ENCODE data around the gene SAT1.
A peak's percentile ranks its signal among the peaks of the same experiment; 100 is the strongest.
"Not testable (repeated sequence)": the region's sequence is repeated elsewhere in the genome, so short reads cannot be mapped to it uniquely, and the experiment has no call there.

Gene SAT1

DNA sequence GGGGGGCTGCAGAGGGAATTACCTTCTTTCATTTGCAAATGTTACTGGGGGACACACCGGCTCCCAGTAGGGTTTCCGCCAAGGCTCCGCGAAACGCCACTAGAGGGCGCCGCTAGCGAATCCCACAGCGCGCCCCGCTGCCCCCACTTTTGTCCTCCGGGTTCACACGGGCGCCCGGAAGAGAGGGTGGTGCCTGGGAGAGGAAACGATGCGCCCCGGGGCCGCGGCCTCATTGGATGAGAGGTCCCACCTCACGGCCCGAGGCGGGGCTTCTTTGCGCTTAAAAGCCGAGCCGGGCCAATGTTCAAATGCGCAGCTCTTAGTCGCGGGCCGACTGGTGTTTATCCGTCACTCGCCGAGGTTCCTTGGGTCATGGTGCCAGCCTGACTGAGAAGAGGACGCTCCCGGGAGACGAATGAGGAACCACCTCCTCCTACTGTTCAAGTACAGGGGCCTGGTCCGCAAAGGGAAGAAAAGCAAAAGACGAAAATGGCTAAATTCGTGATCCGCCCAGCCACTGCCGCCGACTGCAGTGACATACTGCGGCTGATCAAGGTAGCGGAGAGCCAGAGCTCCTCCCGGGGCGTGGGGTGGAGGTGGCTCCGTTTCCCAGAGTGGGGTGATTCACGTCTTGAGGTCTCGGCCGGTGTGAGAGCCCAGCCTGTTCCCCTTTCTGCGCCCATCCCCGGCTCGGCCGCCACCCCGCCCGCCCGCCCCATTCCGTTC is at the start of gene SAT1:
TSS of gene SAT1 (plus strand) at position 311 of the 726 bp plus-strand sequence. CDS start at position 490, 179 bp downstream.
- peak; percentile 98 for DNase-seq

DNA sequence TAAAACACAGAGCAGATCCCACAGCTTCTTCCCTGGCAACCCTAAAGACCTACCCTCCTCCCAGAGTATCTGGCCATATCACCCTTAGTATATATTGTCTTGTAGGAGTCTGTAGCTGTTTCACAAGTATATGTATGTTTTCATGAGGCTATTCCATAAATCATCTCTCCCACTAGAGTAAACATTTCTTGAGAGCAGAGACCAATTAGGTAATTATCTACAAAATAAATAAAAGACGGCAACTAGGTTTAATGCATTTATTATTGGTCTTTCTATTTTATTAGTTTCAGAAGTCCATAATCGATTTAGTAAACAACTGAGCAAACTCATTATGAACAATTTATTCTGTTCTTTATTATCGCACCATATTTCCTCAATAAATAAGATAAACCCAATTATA is 46.9 kb upstream of the SAT1 start:
- DNase-seq, result no peak

DNA sequence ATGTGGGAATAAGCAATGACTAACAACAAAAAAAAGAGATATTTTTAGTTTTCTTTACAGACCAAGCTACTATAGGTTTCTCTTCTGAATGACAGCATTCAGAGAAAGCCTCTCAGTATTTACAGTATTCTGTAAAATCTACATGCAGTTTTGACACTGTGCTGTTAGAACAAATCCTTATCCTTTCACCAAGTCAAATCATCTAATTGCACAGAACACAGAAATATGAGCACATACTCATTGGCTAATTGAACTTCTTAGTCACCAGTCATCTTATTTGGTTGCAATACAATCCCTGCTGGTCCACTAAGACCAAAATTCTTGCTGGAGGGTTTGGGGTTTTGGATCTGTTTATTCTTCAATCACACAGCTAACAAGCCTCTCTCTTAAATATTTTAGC is 45.6 kb upstream of the SAT1 start:
- DNase-seq, result no peak

DNA sequence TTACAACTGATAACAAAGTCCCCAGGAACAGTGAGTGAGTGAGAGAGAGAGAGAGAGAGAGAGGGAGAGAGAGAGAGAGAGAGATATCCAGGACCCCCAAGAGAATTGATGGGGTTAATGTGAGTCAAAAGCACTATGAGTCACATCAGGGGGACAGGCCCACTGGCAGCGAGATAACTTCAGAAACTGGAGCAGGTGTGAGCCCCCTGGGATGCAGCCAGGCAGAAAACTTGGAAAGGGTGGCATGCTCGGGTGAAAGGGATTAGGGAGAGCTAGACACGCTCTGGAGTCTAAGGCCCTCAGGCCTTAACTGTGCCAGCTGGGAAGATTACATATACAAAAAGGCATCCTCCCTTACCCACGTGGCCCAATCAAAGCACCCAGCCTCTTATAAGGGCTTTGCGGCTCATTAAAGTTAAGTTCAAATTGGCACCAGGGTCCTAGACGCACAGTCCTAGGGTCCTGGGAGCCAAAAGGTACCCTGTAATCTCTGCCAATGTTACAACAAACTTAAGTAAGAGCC is 40.7 kb upstream of the SAT1 start:
- DNase-seq, result peak; percentile 82

DNA sequence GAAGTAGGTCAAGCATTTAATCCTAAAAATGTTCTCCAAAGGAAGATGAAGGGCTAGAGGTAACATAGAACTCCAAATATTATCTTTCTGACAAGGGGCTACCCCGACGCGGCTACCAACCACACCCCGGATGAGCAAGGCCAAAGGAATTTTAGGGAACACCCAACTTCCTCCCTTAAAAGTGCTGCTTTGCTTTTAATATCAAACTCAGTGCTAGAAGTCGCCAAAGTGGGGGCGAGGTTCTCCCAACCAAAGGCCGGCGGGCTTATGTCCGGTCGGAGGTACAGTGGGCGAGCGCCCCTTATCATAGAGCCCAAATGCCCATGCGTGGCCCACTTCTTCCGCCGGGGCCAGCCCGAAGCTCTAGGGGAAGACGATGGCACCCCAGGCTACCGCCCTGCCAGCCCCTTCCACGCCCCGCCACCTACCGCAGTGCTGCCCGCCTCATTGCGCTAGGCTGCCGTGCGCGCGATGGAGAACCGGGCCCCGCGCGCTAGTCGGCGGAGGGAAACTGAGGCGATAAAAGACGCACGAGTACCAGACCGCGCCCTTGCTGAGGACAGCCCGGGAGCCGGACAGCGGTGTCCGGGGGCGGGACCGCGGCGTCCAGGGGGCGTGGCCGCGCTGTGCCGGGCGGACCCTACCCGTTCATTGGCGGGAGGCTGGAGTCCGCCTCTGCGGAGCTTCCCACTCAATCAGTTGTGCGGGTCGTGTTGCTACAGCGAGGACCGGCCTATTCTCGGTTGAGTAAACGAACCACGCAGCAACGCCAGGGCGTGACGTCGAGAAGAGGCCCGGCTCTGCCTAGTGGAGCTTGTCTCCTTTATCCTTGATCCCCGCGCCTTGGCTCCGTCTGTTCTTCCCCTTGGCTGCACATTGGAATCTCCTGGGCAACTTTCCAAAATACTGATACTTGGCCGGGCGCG is 40.0 kb upstream of the SAT1 start, which contains the start of gene ACOT9:
TSS of gene ACOT9 (minus strand) at position 580 of the 926 bp plus-strand sequence. CDS start at position 448, 132 bp downstream.
- peak; percentile 99 for DNase-seq

DNA sequence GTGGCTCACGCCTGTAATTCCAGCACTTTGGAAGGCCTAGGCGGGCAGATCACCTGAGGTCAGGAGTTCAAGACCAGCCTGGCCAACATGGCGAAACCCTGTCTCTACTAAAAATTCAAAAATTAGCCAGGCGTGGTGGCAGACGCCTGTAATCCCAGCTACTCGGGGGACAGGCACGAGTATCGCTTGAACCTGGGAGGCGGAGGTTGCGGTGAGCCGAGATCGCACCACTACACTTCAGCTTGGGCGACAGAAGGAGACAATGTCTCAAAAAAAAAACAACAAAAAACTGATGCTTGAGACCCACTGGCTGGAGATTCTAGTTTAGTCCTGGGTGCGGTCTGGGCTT is 39.4 kb upstream of the SAT1 start:
- not testable (repeated sequence) for DNase-seq

DNA sequence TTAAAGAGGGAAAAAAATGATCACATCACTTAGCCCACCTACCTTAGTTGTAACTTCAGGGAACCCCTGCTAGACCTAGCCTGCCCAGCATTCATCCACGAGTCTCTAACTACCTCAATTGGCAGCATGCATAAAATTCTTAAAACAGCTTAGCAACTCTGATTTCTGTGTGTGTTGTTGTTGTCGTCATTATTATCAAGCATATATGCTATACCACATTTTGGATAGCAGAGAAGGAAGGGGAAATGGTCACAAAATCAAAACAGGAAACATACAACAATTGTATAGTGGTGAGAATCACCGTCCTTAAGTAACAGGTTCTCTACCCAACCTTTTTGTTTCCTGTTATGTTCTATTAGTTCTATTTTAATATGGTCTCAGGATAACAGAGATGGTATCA is 37.2 kb upstream of the SAT1 start:
- no peak for DNase-seq

DNA sequence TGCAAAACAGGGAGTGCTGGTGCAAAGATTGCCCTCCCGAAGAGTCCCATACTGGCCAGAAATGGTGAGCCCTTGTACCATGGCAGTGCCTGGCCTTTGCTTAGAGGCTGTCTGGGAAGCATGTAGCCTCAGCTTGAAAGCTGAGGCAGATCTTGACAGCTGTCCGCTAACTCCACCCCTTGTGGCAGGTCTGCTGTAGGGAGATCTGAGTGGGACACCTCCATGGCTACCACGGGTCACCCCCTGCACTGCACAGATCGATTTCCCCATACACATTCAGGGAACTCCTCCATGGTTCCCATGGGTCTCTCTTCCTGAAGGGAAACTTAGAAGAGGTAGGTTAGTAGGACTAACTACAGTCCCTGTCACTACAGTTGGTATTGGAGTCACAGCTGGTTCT is 33.8 kb upstream of the SAT1 start:
- no peak for DNase-seq

DNA sequence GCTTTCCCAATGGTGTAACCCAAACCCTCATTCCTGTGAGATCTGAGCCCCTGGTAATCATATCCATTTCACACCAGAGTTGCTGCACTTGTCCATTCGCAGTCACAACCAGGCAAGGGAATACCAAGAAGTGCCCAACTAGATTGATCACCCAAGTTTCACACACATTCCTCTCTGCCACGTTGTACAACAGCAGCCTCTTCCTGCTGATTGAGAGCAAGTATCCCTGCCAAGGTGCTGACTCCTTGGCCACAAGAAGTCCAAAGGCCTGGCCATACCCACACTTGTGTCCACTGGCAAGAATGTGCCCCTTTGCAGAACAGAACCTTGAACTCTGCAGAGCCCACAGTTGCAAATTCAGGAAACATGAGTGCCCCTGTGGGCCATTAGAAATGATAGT is 33.4 kb upstream of the SAT1 start:
- DNase-seq, result no peak

DNA sequence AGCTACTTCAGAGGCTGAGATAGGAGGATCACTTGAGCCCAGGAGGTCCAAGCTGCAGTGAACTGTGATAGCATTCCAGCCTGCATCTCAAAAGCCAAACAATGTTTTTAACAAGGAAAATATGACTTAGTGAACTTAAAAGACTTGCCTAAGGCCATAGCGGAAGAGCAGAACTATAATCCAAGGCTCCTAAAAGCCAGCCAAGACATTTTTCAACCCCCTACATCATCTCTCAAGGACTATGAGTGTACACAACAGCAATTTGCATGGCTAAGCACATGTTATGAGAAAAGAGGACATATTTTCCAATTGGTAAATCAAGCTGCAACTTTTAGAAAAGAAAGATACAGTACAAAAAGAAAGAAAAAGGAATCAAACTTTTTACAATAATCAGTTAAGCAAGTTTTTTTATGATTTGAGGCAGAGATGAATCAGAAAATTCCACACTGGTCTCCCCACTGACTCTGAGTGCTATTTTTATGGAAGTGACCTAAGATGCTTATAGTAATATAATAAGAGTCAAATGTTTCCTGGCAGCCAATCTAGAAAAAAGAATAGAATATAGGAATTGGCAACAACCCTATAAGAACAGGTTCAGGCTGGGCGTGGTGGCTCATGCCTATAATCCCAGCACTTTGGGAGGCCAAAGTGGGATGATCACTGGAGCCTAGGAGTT is 30.1 kb upstream of the SAT1 start:
- no peak for DNase-seq

DNA sequence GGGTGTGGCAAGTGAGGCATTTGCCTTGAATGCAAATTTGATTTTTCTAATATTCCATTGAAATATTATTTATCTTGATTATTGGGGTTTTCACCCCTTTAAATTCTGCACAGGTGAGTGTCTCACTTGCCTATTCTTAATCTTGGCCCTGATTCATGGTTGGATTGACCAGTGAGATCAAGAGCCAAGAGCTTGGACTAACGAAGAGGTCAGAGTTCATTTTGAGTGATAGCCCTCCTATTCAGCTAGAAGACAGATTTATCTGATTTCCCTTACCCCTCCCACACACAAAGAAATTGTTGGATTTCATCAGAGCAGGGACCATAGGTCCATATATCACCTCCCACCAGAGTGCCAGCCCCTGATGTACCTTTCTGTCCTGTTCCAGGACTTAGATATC is 28.3 kb upstream of the SAT1 start:
- no peak for DNase-seq

DNA sequence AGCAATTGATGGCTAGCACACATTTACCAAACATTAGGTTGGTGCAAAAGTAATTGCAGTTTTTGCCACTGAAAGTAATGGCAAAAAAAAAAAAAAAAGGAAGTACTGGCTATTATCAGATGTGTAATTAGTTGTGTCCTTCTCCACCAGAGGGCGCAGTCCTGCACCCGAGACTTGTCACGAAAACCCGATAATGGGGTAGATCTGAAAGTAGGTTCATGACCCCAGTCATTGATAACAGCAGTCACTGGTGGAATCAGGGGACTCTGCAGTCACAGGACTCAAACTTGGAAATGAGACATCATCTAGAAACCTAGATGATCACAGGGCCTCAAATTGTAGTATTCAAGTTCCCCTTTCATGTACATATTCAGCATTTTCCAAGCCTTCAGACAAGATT is 26.8 kb upstream of the SAT1 start:
- peak; percentile 71 for DNase-seq

DNA sequence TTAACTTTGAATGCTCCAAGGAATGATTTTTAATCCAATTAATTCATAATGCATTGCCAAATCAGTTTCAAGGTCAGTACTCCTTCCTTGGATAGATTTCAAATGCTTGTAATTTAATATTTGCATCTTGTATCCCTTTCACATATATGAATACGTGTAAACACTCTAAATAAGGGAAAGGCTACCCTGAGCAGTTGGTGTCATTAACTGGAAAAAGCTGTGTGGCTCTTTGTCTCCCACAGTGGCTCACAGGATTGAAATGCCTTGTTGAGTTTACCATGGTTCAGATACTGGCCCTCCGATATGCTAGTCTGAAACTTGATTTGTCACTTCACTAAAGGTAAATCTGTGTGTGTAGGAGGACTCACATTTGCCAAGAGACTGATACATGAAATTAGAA is 23.2 kb upstream of the SAT1 start:
- DNase-seq, result no peak

DNA sequence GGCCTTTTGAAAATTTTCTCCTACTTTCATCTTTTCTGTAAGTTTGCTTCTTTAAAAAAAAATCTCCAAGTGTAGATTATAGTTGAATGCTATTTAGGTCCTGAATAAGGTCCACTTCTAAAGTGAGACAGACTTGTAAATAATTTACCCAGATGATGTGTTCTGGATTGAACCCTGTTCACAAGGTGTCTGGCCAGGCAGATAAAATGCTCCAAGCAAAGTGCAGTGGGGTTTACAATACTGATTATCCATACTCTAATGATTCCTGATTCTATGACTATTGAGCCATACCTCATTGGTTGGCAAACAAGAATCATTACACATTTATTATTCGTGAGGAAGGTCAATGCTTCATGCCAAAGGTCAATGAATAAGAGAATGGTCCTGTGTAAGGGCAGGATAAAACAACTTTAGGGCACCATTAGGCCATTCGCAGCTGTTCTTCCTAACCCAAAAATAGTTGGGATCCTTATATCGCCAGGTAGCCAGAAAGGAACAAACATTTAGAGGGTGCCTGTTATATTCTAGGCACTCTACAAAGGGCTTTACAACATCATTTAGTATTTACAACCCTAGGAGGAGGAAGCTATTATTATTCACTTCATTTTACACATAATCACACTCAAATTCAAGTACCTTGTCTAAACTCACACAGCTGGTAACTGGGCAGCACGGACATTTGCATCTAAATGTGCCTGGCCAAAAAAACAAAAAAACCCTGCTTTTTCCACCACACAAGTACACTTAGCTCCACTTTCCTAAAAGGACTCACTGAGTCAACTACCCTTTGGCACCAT is 18.6 kb upstream of the SAT1 start:
- DNase-seq, result no peak

DNA sequence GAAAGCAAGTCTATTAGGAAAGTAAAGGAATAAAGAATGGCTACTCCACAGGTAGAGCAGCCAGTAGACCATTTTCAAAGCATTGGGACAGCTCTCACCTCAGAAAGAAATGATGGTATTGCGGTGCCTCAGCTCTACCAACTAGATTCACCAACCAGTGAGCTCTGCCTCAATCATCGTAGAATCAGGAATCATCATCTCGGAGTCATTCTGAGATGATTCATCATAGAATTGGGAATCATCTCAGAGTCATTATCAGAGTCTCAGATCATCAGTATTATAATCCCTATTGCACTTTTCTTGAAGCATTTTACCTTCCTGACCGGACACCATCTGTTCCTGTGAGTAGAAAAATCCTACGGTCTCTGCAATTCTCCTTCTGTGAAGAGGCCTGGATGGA is 17.5 kb upstream of the SAT1 start:
- no peak for DNase-seq

DNA sequence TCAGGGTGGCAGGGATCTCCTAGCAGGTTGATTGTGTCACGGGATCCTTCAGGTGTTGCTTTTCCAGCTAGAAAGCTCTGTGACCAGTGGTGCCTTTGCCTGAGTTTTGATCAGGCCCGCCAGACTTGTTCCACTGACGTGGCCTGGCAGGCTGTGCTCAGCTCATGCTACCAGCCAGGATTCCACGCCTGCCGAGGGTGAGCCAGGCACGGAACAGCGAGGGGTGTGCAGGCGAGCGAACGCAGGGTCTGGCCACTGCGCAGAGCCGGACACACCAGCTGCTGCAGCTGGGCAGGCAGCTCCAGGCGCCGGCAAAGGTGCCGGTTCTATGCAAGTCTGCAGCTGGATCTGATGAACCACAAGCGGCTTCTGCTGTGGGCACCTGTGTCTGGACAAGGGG is 17.1 kb upstream of the SAT1 start:
- DNase-seq, result no peak

DNA sequence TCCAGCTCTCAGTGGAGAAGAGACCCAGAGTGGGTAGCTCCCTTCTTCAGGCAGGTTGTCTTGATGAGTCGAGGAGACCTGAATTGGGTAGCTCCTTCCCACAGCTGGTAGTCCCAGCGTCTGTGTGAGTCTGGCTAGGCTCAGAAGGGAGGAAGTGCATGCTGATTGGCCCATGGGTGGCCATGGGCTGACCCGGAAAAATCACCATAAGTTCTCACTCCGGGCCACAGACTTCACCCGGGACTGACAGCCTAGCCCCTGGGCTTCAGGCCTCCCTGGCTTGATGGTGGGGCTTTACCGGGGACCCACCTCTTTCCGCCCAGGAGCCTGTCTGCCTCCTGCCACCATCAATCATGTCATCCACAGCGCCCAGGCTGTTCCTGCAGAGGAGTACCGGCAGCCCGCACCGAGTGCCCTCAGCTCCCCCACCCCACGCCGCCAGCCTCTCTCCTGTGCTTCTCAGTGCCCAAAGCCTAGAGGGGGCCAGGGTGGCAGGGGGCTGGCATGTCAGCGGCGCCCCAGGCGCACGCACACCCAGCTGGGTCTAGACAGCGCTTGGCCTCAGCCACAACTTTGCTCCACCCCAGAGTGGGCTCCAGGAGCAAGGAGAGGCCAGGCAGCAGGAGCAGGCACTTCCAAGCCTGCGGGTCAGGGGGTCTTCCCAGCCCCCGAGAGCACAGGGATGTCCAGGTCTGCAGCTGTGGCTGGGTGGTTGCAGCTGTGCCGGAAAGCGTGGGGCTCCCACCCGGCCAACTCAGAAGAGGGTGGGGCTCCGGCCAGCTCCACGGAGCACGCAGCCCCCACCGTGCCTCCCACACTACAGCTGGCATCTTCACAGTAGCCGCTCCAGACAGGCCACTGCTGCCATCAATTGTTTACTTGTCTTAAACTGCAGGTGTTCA is 16.1 kb upstream of the SAT1 start:
- no peak for DNase-seq

DNA sequence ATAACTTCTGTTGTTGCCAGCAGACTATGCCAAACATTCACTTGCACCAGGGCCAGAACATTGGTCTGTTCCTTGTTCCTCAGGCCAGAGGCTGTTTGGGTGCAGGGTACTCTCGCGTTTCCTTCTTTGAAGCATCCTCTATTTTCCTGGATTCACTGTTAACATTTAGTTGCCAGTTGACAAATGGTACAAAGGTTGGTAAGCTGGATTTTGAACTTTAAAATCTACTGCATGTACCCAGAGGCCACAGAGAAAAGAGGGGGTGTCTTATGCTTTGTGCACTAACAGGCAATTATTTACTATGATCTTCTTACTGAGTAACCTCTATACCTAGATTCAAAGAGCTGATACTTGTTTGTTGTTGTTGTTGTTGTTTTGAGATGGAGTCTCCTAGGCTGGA is 12.8 kb upstream of the SAT1 start:
- no peak for DNase-seq

DNA sequence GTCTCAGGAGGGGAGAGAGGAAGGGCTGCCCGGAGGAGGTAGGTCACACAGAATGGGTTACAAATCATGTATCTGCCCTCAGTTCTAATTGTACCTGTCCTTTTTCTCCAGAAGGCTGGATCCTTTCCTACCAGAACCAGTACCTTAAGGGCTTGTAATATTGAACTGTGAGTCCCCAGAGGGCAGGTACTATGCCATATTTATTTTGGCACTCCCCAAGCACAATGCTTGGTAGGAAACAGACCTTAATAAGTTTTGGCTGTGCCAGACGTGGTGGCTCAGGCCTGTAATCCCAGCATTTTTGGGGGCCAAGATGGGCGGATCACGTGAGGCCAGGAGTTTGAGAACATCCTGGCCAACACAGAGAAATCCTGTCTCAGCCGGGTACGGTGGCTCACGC is 11.9 kb upstream of the SAT1 start:
- not testable (repeated sequence) for DNase-seq

DNA sequence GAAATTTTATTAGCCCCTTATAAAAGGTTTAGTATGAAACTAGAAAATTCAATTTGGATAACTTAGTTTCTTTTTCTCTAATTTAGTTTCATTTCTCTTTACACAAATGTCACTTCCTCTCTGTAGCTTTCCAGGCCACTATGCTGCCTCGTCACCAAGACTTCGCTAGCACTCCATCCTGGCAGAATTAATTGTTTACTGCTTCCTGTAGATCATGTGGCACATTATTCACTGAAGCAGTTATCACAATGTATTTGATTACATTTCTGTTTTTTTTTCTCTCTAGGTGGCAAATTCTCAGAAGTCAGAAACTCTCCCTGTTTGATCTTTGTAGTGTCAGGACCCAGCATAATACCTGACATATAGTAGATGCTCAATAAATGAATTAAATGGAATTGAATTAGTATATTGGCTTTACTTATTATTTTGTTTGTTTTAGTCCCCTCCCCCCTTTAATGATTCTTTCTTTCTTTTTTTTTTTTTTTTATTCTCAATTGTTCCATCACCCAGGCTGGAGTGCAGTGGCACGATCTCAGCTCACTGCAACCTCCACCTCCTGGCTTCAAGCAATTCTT is 9.3 kb upstream of the SAT1 start:
- no peak for DNase-seq

DNA sequence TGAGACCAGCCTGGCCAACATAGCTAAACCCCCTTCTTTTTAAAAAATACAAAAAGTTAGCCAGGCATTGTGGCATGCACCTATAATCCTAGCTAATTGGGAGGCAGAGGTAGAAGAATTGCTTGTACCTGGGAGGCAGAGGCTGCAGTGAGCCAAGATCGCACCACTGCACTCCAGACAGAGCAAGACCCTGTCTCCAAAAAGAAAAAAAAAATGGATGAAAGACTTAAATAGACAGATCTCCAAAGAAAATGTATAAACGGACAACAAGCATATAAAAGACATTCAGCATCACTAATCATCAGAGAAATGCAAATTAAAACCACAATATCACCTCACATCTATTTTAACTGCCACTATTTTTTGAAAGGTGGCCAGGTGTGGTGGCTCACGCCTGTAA is 6.6 kb upstream of the SAT1 start:
- DNase-seq, result no peak
